Body of pancreas (tissue), 4 donors: Measurements from ENCODE around the gene CYFIP2.

Experiments used
- POLR2A ChIP-seq, 3 donors: fragments of 450-650 bp; IDR thresholded peaks; one replicate each; pipeline ENCODE4 v1.6.1; 2016; ENCODE audit warnings: antibody characterized with exemption in 3 of 3, mild to moderate bottlenecking in 2 of 3
- TF ChIP-seq, protein P1 (sequence below), 7 experiments: fragments of 450-650 bp in 4 of 7; fragments of 200-600 bp in 3 of 7; sonication (generic) in 3 of 7; IDR thresholded peaks; one replicate each; pipeline ENCODE4 v1.5.1; 2016 to 2019; ENCODE audit warnings: antibody characterized with exemption in 7 of 7

GRCh38 chr5:157225469-157226422, 40.2 kb upstream of the CYFIP2 start:
- TF ChIP-seq, protein P1, sequence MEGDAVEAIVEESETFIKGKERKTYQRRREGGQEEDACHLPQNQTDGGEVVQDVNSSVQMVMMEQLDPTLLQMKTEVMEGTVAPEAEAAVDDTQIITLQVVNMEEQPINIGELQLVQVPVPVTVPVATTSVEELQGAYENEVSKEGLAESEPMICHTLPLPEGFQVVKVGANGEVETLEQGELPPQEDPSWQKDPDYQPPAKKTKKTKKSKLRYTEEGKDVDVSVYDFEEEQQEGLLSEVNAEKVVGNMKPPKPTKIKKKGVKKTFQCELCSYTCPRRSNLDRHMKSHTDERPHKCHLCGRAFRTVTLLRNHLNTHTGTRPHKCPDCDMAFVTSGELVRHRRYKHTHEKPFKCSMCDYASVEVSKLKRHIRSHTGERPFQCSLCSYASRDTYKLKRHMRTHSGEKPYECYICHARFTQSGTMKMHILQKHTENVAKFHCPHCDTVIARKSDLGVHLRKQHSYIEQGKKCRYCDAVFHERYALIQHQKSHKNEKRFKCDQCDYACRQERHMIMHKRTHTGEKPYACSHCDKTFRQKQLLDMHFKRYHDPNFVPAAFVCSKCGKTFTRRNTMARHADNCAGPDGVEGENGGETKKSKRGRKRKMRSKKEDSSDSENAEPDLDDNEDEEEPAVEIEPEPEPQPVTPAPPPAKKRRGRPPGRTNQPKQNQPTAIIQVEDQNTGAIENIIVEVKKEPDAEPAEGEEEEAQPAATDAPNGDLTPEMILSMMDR (IDR thresholded peaks at IDR 0.05) = no peak
- no peak for TF ChIP-seq POLR2A (IDR thresholded peaks at IDR 0.05)
